ENCODE data around the gene SLC19A2. TPM values are rescaled to one million over a fixed set of nuclear protein-coding genes. Genes with fewer than 3 reads are reported as not detected.

SLC19A2 gene
- polyA plus RNA-seq, 1 donor (not counting 4 experiments of a cell fraction or from before 2014, with no cell fraction given): 11.9 TPM

GRCh38 chr1:169530448-169530847, 44.7 kb upstream of the SLC19A2 start:
- no peak for FAIRE-seq
- TF ChIP-seq CTCF (optimal IDR thresholded peaks at IDR 0.05 in 1 of 3, IDR thresholded peaks at IDR 0.05 in 1 of 3, conservative IDR thresholded peaks at IDR 0.05 in 1 of 3; ENCODE audit: extremely low read depth in 1 of 3, insufficient read depth in 2 of 3, low read length in 3 of 3) (no peak), EZH2 (IDR thresholded peaks at IDR 0.05; ENCODE audit: low read length) (no peak)
- H3K27me3 ChIP-seq (ENCODE audit: control insufficient read depth, extremely low read depth, insufficient read depth, low read length): no peaks in the 10 kb centered on the region

GRCh38 chr1:169529068-169529642, 43.4 kb upstream of the SLC19A2 start:
- H2AFZ ChIP-seq (ENCODE audit: control insufficient read depth, low read length): no peak overlapping the region
- H4K20me1 ChIP-seq (ENCODE audit: control insufficient read depth, extremely low read depth, insufficient read depth, low read length): no peaks in the 10 kb centered on the region
- no peak for TF ChIP-seq EZH2 (IDR thresholded peaks at IDR 0.05; ENCODE audit: low read length)
- H3K9ac ChIP-seq (ENCODE audit: control insufficient read depth, extremely low read depth, insufficient read depth, low read length): peak overlapping the region; percentile 67
- peaks cover 32% of the 10 kb centered on the region for H3K4me1 ChIP-seq (ENCODE audit: control insufficient read depth, extremely low read depth, insufficient read depth, low read length)
- H3K79me2 ChIP-seq (ENCODE audit: control insufficient read depth, insufficient read depth, low read length): no peaks in the 10 kb centered on the region
- dilution Hi-C loops (cut with MboI; ENCODE audit: extremely low pct_ligation_motif_present, low sequenced_read_pairs): no loop called here
- peak; percentile 94 for FAIRE-seq
- no peaks in the 10 kb centered on the region for H3K9me3 ChIP-seq (ENCODE audit: control insufficient read depth, low read depth, low read length)
- H3K36me3 ChIP-seq (ENCODE audit: control insufficient read depth in 2 of 2, extremely low read depth in 1 of 2, insufficient read depth in 2 of 2, low read length in 2 of 2): no peaks in the 10 kb centered on the region
- no peaks in the 10 kb centered on the region for H3K27me3 ChIP-seq (ENCODE audit: control insufficient read depth, extremely low read depth, insufficient read depth, low read length)
- peak overlapping the region in 2 of 3 experiments; percentile 50 to 56 for H3K4me3 ChIP-seq (ENCODE audit: control insufficient read depth in 2 of 3, extremely low read depth in 1 of 3, insufficient read depth in 2 of 3, low read depth in 1 of 3, low read length in 3 of 3)
- H3K9me1 ChIP-seq (ENCODE audit: control insufficient read depth, extremely low read depth, insufficient read depth, low read length): no peaks in the 10 kb centered on the region
- peak overlapping the region; percentile 77 for H3K27ac ChIP-seq (ENCODE audit: control insufficient read depth, insufficient read depth, low read length)
- peak overlapping the region; percentile 85 for H3K4me2 ChIP-seq (ENCODE audit: control insufficient read depth, extremely low read depth, insufficient read depth, low read depth, low read length)
- DNase-seq (ENCODE audit: low read depth, low spot score): no peak

More at GRCh38 chr1:169530448-169530847, 44.7 kb upstream of the SLC19A2 start:
- no peaks in the 10 kb centered on the region for H3K9me1 ChIP-seq (ENCODE audit: control insufficient read depth, extremely low read depth, insufficient read depth, low read length)
- no peak for DNase-seq (ENCODE audit: low read depth, low spot score)
- dilution Hi-C loops (cut with MboI; ENCODE audit: extremely low pct_ligation_motif_present, low sequenced_read_pairs): no loop called here
- H3K4me2 ChIP-seq (ENCODE audit: control insufficient read depth, extremely low read depth, insufficient read depth, low read depth, low read length): peak overlapping the region; percentile 9
- H3K27ac ChIP-seq (ENCODE audit: control insufficient read depth, insufficient read depth, low read length): no peak overlapping the region
- H3K36me3 ChIP-seq (ENCODE audit: control insufficient read depth in 2 of 2, extremely low read depth in 1 of 2, insufficient read depth in 2 of 2, low read length in 2 of 2): no peaks in the 10 kb centered on the region
- no peak overlapping the region for H2AFZ ChIP-seq (ENCODE audit: control insufficient read depth, low read length)
- no peak overlapping the region for H3K4me3 ChIP-seq (ENCODE audit: control insufficient read depth in 2 of 3, extremely low read depth in 1 of 3, insufficient read depth in 2 of 3, low read depth in 1 of 3, low read length in 3 of 3)
- no peaks in the 10 kb centered on the region for H3K79me2 ChIP-seq (ENCODE audit: control insufficient read depth, insufficient read depth, low read length)
- H3K9ac ChIP-seq (ENCODE audit: control insufficient read depth, extremely low read depth, insufficient read depth, low read length): no peak overlapping the region
- H3K9me3 ChIP-seq (ENCODE audit: control insufficient read depth, low read depth, low read length): no peaks in the 10 kb centered on the region
- H4K20me1 ChIP-seq (ENCODE audit: control insufficient read depth, extremely low read depth, insufficient read depth, low read length): no peaks in the 10 kb centered on the region
- H3K4me1 ChIP-seq (ENCODE audit: control insufficient read depth, extremely low read depth, insufficient read depth, low read length): peaks cover 32% of the 10 kb centered on the region

All from keratinocyte (primary cell).